WTC11 (cell line): ENCODE data around the gene MAGEF1. TPM values are rescaled to one million over a fixed set of nuclear protein-coding genes. Genes with fewer than 3 reads are reported as not detected.
A peak's percentile ranks its signal among the peaks of the same experiment; 100 is the strongest.

ENCODE experiments used
- ATAC-seq: fragments of 200-7000 bp; cut with Tn5 transposase; 2 replicates; pipeline ENCODE4 v1.10.0; 2021; ENCODE audit warnings: mild to moderate bottlenecking, moderate library complexity
- CTCF ChIA-PET: fragments of 300-600 bp; sonication (Branson Sonifier 250); formaldehyde crosslinking; loops from one replicate; lab custom pipeline; 2021; ENCODE audit warnings: antibody characterized with exemption; lab: Charles Lee
- POLR2A ChIA-PET: fragments of 350-600 bp; sonication (Branson Sonifier 250); formaldehyde crosslinking; loops from one replicate; lab custom pipeline; 2021; ENCODE audit warnings: antibody characterized with exemption; lab: Charles Lee
- DNase-seq: peaks from one replicate; pipeline ENCODE4 v3.0.0; 2021; ENCODE audit warnings: low spot score
- H3K27ac Mint-ChIP-seq: 2 replicates; pipeline ENCODE4 v1.8.0; 2021; ENCODE audit warnings: mixed read lengths
- H3K27me3 Mint-ChIP-seq: 2 replicates; pipeline ENCODE4 v1.8.0; 2021; ENCODE audit warnings: low read depth, mild to moderate bottlenecking, moderate library complexity, mixed read lengths
- H3K36me3 Mint-ChIP-seq: 2 replicates; pipeline ENCODE4 v1.8.0; 2021; ENCODE audit warnings: mixed read lengths
- H3K4me1 Mint-ChIP-seq: 2 replicates; pipeline ENCODE4 v1.8.0; 2022; ENCODE audit warnings: mixed read lengths
- H3K4me3 Mint-ChIP-seq: 2 replicates; pipeline ENCODE4 v1.8.0; 2021; ENCODE audit warnings: mild to moderate bottlenecking, moderate library complexity, mixed read lengths
- H3K9me3 Mint-ChIP-seq: 2 replicates; pipeline ENCODE4 v1.8.0; 2021; ENCODE audit warnings: mixed read lengths
- ATF1 ChIP-seq: sonication (generic); formaldehyde crosslinking; IDR thresholded peaks from 2 replicates; pipeline ENCODE4 v1.8.1; 2023; ENCODE audit warnings: mild to moderate bottlenecking, moderate library complexity, missing genetic modification reagents
- GTF2I ChIP-seq: fragments of 250-450 bp; sonication (Bioruptor Pico); conservative IDR thresholded peaks from 2 replicates; pipeline ENCODE4 v1.4.0; 2021; ENCODE audit warnings: mild to moderate bottlenecking
- MXD4 ChIP-seq: fragments of 250-450 bp; sonication (Bioruptor Pico); IDR thresholded peaks from 2 replicates; pipeline ENCODE4 v1.8.0; 2021; ENCODE audit warnings: mild to moderate bottlenecking, moderate library complexity, borderline replicate concordance
- PRDM15 ChIP-seq: sonication (generic); formaldehyde crosslinking; IDR thresholded peaks from 2 replicates; pipeline ENCODE4 v1.8.0; 2022; ENCODE audit warnings: missing genetic modification reagents
- SMAD3 ChIP-seq: sonication (generic); formaldehyde crosslinking; IDR thresholded peaks from 2 replicates; pipeline ENCODE4 v1.8.0; 2022; ENCODE audit warnings: missing genetic modification reagents, mild to moderate bottlenecking, borderline replicate concordance
- TEAD1 ChIP-seq: sonication (generic); formaldehyde crosslinking; IDR thresholded peaks from 2 replicates; pipeline ENCODE4 v1.8.0; 2022; ENCODE audit warnings: mild to moderate bottlenecking, missing genetic modification reagents
- TP53 ChIP-seq: sonication (generic); formaldehyde crosslinking; IDR thresholded peaks from 2 replicates; pipeline ENCODE4 v1.8.1; 2023; ENCODE audit warnings: mild to moderate bottlenecking, missing genetic modification reagents
- ZBTB43 ChIP-seq: sonication (generic); formaldehyde crosslinking; IDR thresholded peaks from 2 replicates; pipeline ENCODE4 v1.8.1; 2023; ENCODE audit warnings: mild to moderate bottlenecking, missing genetic modification reagents
- ZNF121 ChIP-seq: sonication (generic); formaldehyde crosslinking; IDR thresholded peaks from 2 replicates; pipeline ENCODE4 v1.8.0; 2023; ENCODE audit warnings: missing genetic modification reagents
- ZNF317 ChIP-seq: sonication (generic); formaldehyde crosslinking; IDR thresholded peaks from 2 replicates; pipeline ENCODE4 v1.8.1; 2023; ENCODE audit warnings: low read depth, mild to moderate bottlenecking, moderate library complexity, missing genetic modification reagents, borderline replicate concordance
- ZNF425 ChIP-seq: fragments of 250-450 bp; sonication (Bioruptor Pico); conservative IDR thresholded peaks from 2 replicates; pipeline ENCODE4 v1.9.0; 2021; ENCODE audit warnings: mild to moderate bottlenecking
- ZSCAN18 ChIP-seq: fragments of 250-450 bp; sonication (Bioruptor Pico); IDR thresholded peaks from 2 replicates; pipeline ENCODE4 v2.1.2; 2022; ENCODE audit warnings: mild to moderate bottlenecking, moderate library complexity
- total RNA-seq: library from RNA; stranded (reverse); gene quantifications from 3 replicates; pipeline ENCODE4 v1.2.3, GENCODE V29; 2021

MAGEF1 gene
- total RNA-seq, 1 experiment from 2014 or later: 72.9 TPM

- TF ChIP-seq ZBTB43 (CRISPR knock-in tag) (no peak), TEAD1 (CRISPR knock-in tag) (no peak), TP53 (no peak), ZSCAN18 (no peak), PRDM15 (no peak)
- no peak for DNase-seq
- H3K27me3 Mint-ChIP-seq: no peaks in the 10 kb centered on the region; the same call in 1 of the 2 replicates
Measured at GRCh38 chr3:184688882-184689271, 23.0 kb downstream of the MAGEF1 start.

GRCh38 chr3:184688251-184688881 is 23.5 kb downstream of the MAGEF1 start:
- Mint-ChIP-seq H3K9me3 (peaks cover 4% of the 10 kb centered on the region; the same call in 1 of the 2 replicates), H3K36me3 (no peaks in the 10 kb centered on the region), H3K27ac (no peak overlapping the region), H3K27me3 (no peaks in the 10 kb centered on the region; the same call in 1 of the 2 replicates), H3K4me3 (no peak overlapping the region), H3K4me1 (peaks cover 25% of the 10 kb centered on the region)
- TF ChIP-seq ZNF425 (CRISPR knock-in tag) (no peak), ZNF317 (CRISPR knock-in tag) (no peak), SMAD3 (CRISPR knock-in tag) (no peak), MXD4 (no peak), ZNF121 (CRISPR knock-in tag) (0 out of 2 replicates have a peak, but pooled peaks have one; percentile 23), GTF2I (CRISPR knock-in tag) (no peak), ATF1 (CRISPR knock-in tag) (no peak)
- ATAC-seq (no peak), DNase-seq (no peak)
- ChIA-PET POLR2A (no interaction called here), CTCF (interaction anchor here (0.6 to 2.7 kb wide), 3 partner anchors 29 to 126 kb away, joined by 3 to 14 read pairs (median 4); partner anchors contain the start of gene EPHB3)

More at GRCh38 chr3:184688882-184689271, 23.0 kb downstream of the MAGEF1 start:
- ATAC-seq: no peak
- peaks cover 4% of the 10 kb centered on the region; the same call in 1 of the 2 replicates for H3K9me3 Mint-ChIP-seq
- no peaks in the 10 kb centered on the region for H3K36me3 Mint-ChIP-seq
- no peak overlapping the region for H3K4me3 Mint-ChIP-seq
- H3K4me1 Mint-ChIP-seq: peaks cover 30% of the 10 kb centered on the region
- H3K27ac Mint-ChIP-seq: no peak overlapping the region
- ChIA-PET POLR2A (no interaction called here), CTCF (interaction anchor here (0.6 to 2.7 kb wide), 4 partner anchors 71 to 127 kb away, joined by 3 to 14 read pairs (median 3); partner anchors contain the start of gene EPHB3)
